Inflammatory macrophage treated with lipopolysaccharide for 4 hours (primary cell): Measurements from ENCODE around the gene MCTP2.

ENCODE experiments used
- DNase-seq: peaks from one replicate; pipeline ENCODE4 v3.0.0-alpha.2; 2020

MCTP2 gene, protein sequence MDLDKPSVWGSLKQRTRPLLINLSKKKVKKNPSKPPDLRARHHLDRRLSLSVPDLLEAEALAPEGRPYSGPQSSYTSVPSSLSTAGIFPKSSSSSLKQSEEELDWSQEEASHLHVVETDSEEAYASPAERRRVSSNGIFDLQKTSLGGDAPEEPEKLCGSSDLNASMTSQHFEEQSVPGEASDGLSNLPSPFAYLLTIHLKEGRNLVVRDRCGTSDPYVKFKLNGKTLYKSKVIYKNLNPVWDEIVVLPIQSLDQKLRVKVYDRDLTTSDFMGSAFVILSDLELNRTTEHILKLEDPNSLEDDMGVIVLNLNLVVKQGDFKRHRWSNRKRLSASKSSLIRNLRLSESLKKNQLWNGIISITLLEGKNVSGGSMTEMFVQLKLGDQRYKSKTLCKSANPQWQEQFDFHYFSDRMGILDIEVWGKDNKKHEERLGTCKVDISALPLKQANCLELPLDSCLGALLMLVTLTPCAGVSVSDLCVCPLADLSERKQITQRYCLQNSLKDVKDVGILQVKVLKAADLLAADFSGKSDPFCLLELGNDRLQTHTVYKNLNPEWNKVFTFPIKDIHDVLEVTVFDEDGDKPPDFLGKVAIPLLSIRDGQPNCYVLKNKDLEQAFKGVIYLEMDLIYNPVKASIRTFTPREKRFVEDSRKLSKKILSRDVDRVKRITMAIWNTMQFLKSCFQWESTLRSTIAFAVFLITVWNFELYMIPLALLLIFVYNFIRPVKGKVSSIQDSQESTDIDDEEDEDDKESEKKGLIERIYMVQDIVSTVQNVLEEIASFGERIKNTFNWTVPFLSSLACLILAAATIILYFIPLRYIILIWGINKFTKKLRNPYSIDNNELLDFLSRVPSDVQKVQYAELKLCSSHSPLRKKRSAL

DNA sequence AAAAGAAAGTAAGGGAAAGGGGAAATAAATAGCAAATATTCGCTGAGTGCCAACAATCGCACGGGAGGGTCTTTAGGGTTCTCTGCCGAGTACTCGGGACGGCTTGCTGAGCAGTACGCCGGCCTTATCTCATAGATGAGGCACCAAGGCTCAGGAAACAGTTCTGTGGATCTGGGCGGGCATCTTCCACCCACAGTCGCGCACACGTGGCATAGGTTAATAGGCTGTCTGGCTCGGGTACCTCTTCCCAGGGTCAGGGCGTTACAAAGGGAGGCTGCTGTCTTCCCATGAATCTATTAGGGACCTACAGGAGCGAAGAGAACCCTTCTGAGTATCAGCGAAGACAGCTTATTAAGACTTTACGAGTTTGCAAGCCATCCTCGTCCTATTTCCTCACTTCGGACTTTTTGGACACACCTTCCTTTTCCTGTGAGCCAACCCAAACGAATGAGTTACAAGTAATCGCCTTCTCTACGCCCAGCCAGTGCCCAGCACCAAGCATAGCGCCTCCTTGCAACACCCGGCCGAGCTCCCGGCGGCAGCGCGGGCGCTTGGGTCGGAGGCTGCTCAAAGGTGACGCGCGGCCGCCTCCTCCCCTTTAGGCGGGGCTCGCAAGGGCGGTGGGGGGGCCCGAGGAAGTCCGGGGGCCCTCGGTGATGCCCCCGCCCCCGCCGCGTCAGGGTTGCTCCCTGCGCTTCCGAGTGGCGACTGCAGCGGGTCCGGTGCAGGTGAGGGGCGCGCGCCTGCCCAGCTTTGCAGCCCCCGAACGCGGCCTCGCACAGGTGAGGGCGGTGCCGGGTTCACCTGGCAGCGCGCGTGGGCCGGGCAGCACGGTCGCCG lies at the start of gene MCTP2:
Gene MCTP2, plus strand, starts transcription at position 679 of the 840 bp plus-strand sequence. CDS start 66,705 bp downstream, outside the sequence.
- peak; percentile 92 for DNase-seq

DNA sequence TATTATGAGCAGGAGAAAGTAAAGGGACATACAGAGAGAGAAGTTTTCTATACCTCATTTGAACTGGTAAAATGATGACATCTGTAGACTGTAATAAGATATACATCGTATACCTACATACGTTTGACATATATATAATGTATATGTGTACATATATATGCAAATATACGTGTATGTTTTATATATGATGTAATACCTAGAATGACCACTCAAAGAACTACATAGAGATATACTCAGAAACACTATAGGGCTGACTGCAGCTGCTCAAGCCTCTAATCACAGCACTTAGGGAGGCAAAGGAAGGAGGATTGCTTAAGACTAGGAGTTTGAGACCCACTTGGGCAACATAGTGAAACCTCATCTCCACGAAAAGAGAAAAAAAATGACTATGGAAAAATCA lies 48.5 kb upstream of the MCTP2 start:
- DNase-seq: no peak

DNA sequence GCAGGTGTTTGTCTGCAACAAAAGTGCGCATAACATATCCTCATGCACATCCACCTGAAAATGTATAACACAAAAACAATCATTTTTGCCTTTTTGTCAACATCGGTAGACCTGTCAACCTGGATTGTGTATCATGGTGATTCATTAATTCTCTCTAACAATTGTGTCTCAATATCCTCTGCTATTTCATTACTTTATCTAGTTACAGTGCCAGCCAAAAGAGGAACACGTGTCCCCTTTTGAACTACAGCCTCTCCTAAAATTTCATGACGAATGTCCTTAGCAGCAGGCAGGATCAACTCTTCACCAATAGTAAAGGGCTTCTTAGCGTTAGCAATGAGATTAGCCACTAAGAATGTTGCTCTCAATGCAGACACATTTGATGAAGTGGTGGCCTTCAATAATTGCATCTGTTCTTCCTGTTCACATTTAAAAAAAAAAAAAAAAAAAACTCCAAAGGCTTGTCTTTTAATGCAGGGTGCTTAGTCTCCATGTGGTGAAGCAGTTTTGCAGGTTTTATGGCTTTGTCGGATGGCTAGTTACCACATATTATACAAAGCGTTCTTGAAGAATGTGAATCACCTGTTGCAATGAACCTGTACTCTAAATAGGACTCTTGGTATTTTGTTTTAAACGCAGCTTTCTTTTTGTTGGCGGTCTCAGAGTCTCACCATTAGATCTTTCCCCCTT lies 45.7 kb upstream of the MCTP2 start:
- no peak for DNase-seq

DNA sequence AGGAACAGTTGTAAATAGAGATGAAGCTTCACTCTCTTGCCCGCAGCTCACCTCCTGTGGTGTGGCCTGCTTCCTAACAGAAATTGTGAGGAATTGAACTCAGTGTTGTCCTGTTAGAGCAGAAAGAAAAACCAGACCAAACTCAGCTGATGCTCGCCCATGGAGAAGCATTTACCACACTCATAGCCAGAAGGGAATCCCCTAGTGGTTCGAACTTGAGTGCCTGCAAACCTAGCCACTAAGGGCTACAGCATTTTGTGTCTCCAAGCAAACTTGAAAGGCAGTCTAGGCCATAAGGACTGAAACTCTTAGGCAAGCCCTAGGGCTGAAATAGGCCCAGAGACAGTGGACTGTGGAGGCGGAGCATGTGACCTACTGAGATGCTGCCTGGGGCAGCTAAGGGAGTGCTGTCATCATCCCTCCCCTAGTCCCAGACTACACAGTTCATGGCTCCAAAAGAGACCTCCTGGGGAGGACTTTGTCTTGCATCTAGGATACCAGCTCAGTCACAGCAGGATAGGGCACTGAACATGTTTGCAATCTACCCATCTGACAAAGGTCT lies 44.5 kb upstream of the MCTP2 start:
- DNase-seq: peak; percentile 61

DNA sequence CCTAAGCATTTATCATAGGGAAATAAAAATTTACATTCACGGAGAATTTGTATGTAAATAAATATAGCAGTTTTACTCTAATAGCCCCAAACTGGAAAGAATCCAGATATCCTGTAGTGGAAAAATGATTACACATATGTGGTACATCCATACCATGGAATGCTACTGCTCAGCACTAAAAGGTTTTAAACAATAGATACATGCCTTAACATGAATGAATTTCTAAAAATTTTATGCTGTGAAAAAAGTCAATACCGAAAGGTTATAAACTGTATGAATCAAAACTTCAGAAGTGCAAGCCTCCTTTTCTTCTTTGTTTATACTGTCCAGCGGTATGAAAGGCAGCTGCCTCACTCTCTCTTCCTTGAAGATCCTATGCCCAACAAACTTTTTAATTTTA lies 37.5 kb upstream of the MCTP2 start:
- no peak for DNase-seq

DNA sequence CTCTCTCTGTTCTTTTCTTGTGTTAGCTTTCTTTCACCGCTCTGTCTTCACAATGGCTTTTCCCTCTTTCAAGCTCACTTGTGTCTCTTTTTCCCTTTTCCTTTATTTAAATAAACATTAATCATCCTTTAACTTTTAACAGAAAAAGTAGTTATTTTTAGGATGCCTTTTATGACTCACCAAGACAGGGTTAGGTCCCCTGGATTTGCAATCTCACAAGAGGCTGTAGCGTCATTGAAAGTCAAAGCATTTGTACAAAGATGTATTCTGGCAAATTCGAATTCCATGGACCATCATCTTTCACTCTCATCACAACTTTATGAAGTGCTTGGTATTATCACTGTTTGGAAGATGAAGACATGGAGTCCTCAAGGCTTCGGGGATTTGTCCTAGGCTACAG lies 34.8 kb upstream of the MCTP2 start:
- DNase-seq: no peak

DNA sequence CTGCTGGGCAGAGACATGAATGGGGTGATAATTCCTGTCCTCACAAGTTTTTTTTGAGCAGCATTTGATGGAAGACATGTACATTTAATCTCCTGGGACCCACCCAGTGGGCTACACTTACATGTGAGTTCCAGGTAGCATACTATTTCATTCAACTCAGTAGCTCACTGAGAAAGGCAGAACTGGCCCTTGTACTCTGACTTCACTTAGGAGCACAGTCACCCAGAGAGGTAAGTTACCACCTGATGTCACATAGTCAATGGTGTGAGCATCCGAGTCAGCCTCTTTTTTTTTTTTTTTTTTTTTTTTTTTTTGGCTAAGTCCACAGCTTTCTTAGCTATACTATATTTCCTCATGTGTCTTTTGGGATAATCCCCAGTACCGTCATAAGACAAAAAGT lies 32.7 kb upstream of the MCTP2 start:
- DNase-seq: peak; percentile 34

DNA sequence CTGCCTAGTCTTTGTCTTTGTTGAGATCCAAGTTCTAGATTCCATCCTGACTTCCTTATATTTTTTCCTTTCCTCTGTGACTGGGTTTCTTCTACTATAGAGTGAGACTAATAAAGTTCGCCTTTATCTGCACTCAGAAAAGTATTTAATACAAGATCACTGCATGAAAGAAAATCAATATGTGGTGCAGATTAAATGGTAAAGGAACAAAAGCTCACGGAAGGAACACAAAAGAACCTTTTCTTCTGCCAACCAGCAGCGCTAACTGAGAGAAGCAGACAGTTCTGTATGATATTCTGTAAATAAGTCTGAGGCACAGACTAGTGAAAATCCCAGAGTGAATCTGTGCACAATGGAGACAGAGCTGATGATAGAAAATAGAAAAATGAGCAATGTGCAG lies 31.6 kb upstream of the MCTP2 start:
- no peak for DNase-seq

DNA sequence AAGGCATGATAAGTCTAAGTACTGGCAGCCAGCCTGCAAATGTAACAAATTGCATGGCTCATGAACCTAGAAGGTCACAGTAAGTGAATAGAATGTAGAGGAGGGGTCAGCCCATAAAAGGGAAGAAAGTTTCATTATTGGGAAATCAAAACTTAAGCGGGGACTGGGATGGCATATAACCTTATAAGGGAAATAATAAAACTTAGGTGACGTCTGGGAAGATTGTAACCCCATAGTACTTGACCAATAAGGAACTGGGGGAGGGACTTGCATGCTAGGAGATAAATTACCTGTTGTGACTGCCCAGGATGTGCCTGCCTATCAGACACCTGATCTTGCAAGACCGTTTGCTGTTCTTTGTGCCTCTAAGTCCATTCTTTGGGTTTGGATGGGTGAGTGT lies 28.1 kb upstream of the MCTP2 start:
- peak; percentile 17 for DNase-seq

DNA sequence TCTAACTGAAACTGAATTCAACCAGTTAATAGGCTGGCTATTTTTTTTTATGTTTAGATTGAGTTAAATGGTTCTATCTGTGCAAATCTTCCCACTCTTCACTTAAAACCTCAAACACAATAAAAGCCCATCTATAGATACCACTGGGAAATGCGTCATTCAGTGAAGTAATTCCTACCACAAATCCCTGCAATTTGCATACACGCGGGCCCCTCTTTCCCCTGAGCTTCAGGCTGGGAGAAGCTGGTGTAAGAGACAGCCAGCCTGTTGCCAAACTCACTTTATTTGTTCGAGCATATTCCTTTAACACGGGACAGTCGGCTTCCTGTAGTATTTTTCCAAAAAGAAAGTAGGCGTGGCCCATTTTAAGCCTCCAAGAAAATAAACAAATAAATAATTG lies 26.0 kb upstream of the MCTP2 start:
- peak; percentile 85 for DNase-seq

DNA sequence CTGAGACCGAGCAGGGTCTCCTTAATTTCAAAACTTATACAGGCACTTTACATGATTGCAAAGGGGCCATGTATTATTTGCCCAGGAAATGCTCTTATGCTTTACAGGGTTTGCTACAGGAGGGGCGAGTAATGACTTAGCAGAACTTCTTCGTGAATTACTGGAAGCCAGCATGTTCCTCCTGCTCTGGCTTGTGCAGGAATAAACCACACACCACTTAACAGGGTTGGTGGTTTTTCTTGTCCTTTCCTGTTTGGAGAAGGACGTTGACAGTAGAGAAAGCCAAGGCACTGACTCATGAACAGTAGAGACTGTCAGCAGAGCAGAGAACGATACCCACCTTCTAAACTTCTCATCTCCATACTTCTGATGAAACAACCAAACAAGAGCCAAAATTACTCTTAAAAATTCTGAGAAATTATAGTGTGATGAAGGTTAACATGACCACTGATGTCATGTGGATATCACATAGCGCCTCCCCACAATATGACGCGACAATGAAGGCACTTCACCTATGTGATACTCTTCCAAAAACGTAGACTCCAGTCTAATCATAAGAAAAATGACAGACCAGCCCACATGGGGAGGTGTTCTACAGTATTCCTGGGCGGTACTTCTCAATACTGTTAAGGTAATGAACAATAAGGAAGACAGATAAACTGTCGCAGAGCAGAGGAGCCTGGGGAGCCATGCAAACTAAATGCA lies 24.7 kb upstream of the MCTP2 start:
- DNase-seq: peak; percentile 76

DNA sequence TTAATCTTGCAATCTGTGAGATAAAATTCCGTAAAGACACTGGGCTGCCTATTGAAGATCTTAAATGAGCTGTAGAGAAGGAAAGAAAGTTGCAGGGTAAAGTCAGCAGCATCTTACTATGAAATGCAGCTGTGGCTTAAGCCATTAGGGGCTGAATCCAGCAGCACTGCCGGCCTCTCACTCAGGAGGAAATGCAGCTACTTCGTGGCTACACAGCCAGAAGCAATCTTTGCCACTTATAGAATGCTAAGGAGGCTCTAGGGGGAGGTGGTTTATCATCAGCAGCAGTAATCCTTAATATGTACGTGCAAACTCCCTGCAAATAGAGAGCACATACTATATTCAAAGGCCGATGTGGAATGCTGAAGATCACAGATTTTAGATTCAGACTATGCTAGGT lies 19.1 kb upstream of the MCTP2 start:
- no peak for DNase-seq

DNA sequence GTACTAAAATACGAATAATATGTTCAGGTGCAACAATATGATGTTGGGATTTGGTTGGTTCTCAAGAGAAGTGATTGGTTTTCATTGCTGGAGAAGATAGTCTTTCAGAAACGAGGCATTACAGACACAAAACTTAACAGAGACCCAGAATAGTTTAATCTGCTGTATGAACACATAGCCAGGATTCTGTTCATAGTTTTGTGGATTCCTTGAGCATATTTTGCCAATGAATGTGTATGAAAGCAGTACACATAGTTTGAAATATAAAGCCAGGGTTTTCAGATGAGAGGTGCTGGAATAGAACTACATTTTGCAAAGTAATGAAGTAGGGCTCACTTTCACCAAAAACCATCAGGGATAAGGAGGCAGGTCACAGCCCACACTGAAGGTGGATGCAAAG lies 5.7 kb upstream of the MCTP2 start:
- DNase-seq: no peak

DNA sequence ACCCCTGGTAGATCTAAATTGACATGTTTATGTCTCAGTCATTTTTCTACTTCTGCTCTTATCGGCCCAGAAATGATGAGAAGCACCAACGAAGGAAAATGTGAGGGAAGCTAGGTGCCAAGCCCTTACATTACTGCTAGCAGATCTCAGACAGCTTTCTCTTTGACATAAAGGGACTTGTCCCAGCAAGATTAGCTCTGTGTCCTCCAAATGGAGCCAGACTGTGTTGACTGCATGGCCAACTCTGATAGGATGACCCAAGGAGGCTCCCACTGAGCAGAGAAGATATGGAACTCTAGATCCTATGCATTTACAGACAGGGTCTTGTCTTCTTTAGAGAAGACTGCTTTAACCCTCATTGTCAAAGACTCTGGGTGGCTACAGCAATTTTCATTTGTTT lies 2.8 kb upstream of the MCTP2 start:
- DNase-seq: no peak

DNA sequence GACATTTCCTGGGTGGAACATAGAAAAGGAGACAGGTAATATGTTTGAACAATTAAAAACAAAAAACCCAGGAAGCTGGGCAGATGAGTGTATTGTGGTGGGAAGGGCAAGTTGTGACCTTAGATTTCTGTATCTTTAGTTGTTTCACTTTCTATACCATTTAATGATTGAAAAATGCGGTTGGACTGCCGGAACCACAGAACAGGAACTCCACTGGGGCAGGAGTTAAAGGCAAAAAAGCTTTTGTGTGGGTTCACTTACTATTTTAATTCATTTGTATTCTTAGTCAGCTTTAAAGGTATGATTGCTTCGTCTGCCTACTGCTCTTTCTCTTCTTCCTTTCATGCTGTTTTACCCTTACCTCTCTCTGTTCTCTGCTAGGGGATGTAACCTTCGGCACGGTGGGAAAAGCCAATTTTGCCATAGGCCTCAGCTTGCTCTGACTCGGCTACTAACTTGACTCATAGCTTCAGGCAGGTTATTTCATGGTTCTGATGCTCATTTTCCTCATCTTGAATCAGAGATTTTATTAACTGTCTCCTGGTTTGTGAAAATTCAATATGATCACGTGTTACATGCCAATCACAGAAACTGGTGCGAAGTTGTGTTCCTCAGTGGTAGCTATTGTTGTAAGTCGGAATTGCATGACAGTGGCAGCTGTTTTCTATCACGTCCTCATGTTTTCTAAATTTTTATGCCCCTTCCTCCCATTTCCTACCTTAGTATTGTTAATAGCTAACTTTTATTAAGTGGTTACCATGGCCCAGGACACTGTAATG lies 1.6 kb upstream of the MCTP2 start:
- peak; percentile 82 for DNase-seq

DNA sequence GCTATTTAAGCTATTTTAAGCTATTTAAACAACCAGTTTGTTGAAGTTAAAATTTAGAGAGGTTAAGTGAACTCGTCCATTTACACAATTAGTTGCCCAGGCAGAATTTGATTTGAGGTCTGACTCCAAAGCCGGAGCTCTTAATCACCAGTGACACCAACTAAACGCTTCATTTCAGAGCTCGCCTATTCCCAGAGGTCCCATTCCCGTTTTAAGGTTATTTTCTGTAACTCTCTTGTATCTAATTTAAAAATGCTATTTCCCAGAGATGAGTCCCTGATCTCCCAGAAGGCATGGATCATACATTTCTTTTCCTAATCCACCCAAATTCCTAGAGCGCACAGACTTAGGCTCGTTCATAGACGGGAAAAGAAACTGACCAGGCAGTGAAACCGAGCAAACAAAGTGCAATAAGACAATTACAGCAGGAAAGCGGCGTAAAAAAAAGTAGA lies 904 bp upstream of the MCTP2 start:
- no peak for DNase-seq

DNA sequence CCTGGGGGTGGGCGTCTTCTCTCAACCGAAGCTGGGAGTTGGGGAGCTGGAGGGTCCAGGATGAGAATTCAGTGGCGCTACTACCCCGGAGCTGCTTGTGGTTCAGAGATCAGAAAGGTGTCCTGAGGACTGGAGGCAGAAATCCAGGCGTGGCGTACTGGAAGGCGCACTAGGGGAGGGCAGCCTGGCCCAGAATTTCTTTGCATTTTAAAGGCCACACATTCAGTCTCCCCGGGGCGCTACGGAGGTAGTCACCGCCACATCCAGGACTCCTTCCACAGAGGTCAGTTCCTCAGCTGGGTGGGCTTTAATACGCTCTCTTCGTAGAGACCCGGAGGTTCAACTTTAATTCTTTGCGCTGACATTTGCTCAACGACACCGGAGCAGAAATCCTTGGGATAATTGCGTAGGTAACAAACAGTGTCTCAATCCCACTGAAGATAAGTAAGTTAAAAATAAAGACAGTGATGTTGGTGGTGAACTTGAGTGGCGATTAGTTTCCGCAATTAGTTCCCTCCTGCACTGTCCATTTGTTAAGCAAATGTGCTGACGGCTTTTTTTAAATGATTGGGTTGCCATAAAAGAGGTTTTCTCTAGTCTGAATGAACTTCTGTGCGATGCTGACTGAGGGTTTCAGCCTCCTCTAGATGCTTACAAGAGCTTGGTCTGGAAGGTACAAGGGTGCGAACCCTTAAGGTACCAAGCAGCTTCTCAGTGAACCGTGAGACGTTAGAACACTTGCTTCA lies 535 bp downstream of the MCTP2 start:
- no peak for DNase-seq

DNA sequence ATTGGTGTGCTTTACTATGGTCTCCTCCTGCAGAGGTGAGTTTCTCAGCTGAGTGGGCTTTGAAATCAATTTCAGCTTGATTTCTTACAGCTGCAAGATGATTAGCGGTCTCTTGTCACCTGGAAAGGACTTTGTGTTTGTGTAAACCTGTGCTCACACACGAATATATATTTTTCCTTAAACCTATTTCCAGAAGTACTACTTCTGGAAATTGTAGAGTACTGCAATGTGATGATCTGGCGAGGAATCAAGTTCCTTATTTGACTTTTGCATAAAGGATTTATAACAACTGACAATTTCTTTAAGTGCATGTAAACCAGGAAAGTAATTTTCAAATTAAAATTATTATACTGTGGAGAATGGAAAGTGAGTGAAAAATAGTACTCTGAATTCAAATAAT lies 2.1 kb downstream of the MCTP2 start:
- DNase-seq: no peak

DNA sequence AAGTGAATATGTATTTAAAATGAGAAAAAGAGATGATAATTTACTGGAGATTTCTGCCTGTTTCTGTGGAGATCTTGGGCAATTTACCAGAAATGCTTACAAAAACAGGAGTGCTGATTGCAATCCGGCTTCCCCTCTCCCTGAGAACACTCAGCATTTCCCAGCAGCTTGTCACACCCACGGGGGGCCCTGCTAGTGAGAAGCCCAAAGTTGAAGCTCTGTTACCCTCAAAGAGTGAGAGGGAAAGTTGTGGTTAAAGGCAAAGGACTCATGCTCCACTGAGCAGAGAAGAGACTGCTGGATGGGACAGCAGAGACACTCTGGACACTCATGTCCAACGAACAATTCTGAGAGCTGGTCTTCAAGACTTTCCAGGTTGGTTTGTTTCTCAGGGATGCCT lies 2.9 kb downstream of the MCTP2 start:
- peak; percentile 78 for DNase-seq

DNA sequence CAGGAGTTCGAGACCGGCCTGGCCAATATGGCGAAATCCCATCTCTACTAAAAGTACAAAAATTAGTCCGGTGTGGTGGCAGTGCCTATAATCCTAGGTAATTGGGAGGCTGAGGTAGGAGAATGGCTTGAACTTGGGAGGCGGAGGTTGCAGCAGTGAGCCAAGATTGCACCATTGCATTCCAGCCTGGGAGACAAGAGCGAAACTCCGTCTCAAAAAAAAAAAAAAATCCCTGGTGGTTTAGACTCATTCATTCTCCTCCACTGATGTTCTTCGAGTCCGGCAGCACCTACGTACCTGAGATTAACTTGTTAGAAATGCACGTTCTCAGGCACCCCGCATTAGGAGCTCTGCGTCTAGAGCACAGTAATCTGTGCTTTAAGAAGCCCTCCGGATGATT lies 3.7 kb downstream of the MCTP2 start:
- DNase-seq: no peak
